HG02870 (cell line): ENCODE data around the gene PTGER2.

ENCODE experiments used
- ATAC-seq: cut with Tn5 transposase; IDR thresholded peaks from one replicate; pipeline ENCODE4 v1.9.1; 2021; ENCODE audit warnings: mild to moderate bottlenecking, moderate library complexity; ENCODE audit not compliant: unreplicated experiment

Gene PTGER2

GRCh38 chr14:52333823-52334657 lies 19.9 kb downstream of the PTGER2 start:
- ATAC-seq, result no peak

- no peak for ATAC-seq
Observed at GRCh38 chr14:52336241-52336640, 22.1 kb downstream of the PTGER2 start.

DNA sequence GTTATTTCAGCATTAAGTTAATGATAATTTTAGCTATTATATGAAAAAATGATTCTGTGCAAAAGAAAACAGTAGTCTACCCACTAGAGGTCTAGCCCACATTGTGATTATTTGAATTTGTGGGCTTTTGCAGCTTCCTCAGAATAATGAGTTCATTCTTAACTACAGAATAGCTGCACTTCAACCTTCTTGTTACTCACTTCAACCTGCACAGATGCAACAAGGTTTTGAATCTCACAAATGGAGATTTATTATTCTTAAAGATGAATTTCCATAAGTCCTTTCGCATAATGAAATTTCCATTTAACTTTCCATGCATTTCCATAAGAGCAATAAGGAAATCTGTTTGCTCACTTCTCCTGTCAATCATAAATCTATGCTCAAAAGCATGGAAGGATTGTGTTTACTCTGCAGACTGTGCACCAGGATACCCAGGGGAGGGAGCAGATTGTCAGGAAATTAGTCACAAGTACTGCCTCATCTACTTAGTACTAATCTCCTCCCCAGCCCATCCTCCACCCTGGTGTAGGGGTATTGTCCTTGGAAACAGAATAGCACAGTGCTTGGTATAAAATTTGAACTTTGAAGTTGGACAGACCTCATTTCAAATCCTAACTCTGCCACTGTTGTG lies 24.1 kb downstream of the PTGER2 start:
- ATAC-seq, result no peak

GRCh38 chr14:52339262-52339661 lies 25.1 kb downstream of the PTGER2 start:
- ATAC-seq, result no peak

DNA sequence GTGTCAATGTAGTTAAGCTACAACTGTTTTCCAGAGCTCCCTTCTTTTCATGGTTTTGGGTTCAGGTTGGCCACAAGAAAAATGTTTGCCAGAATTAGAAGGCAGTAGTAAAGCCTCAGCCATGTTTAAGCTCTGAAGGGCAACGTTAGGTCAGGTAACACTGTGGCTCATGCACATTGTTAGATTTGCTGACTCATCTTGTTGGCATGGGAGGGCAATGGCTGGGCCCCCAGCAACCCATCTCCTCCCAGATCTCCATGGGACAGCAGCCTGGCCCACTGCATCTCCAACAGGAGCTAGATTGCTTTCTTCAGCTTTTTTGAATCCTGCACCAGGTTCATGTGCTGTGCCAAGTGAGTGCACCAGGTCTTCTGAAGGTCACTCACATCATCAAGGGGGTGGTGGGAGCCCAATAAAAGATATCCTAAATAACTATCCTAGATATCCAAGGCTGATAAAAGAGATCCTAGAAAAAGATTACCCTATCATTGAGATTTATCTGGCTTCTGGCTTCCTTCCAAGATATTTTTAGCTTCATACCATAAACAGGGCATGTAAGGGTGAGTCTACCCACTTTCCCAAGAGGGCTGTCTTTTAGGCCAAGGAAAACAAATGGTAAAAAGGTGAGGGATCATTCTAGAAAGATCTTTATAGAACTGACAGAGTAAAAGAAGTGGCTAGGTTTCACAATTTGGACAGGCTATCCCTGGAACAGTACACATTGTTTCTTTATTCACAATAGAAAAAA lies 28.9 kb downstream of the PTGER2 start:
- no peak for ATAC-seq

DNA sequence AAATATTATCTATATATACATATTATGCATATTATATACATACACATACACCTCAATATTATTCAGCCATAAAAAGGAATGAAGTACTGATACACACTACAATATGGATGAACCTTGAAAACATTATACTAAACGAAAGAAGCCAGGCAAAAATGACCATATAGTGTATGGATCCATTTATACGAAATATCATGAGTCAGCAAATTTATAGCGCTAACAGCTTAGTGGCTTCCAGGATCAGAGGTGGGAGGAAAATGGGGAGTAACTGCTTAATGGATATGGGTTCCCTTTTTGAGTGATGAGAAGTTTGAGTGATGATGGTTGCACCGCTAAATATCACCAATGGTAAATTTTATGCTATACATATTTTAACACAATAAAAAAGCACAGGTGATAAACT lies 32.7 kb downstream of the PTGER2 start:
- ATAC-seq, result no peak

GRCh38 chr14:52348279-52348678 lies 34.2 kb downstream of the PTGER2 start:
- no peak for ATAC-seq

DNA sequence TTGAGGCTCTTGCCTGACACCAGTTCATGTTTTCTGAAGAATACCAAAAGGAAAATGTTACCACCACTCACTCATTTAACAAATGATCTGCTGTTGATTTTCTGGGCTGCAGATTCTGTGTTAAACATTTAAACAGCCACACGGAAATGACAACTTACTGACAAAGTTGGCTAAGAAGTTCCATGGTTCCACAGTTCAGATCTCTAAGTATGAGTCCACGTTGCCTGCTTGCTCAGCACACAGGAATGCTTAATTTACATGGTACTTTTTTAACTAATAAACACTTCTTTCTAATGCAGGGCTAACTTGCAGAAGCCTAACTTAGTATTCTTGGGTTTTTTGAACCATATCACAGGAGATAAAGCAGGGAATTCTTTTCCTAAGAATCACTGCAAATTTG lies 34.7 kb downstream of the PTGER2 start:
- ATAC-seq, result no peak

- ATAC-seq, result no peak
Observed at GRCh38 chr14:52349731-52350130, 35.6 kb downstream of the PTGER2 start.

DNA sequence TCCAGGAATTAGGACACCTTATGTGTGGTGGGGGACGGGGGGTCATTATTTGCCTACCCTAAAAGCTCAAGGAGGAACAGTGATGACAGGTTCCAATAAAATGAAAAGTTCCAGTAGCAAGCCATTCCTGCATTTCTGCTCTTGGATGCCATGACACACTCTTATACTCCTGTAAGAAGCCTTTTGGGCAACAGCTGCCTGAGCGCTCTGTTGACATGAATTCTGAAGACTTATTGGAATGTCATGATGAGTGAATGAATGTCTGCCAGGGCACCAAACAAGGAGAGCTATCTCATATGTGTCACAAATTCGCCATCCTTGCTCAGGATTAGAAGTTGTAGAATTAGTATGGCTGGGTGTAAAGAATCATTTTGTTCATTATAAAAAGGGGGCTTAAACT lies 36.3 kb downstream of the PTGER2 start:
- ATAC-seq, result no peak

DNA sequence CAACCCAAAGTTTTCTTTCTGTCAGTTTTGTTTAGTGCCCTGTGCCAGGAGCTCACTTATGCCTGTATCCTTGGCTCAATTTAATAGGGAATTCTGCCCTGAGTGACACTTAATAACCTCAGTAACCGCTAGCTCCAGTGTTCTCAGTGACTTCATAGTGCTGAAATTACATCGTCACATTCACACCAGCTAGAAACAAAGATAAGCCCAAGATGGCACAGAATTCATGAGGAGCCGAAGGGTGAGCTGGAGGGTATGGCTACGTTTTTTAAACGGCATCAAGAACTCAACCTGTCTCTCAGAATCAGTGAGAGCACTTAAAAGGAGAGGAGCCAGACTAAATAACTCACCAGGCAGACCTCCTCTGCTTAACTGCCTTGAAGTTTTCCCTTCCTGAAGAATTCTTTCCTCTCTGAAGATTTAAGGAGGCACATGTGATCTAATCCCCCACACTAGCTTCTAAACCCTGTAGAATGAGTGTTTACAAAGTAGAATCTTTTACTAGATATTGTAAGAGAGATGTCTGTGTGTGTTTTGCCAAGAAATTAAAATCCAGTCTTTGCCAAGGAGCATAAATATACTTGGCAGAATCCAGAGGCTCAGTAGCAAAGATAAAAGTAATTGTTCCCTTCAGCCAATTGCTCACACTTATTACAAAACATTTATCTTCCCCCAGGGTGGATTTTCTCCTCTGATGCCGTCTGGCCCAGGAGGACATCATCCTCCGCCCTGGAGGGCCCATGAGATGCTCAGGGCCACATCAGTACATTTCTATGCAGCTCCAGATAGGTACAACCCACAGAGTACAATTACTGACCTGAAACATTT lies 37.3 kb downstream of the PTGER2 start:
- ATAC-seq, result no peak

DNA sequence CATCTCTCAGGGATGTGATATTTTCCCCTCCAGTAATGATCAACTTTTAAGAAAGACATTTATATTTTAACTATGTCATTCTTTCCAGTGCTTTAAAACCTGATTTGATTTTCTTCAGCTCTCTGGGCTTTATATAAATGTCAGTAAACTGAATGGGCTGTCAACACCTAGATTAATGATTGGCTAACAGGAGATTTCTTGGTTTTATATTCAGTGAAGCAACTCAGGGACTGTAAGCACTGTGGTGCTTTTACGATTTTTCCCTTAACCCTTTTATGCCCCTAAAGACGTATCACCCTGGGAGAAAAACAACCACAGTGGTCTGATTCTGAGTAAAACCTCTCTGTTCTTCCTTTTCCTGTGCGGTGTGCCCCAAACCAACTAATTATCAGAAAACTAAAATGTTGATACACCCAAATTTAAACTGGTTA lies 38.0 kb downstream of the PTGER2 start:
- ATAC-seq, result no peak

DNA sequence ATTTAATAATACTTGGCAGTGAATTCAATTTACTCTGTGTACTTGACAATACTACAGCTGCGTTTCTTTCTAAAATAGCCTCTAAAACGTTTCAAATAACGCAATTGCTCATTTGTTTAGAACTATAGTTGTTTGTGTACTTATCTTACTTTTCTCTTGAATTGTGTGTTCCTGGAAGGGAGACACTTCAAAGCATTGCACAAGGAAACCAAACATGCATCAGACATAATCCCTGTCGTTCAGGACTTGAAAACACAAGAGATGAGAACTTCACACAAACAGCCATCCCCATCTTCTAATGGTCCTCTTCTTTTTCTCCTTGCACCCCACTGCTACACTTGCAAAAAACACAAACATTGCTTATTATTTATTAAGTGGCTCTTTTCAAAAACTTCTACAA lies 38.5 kb downstream of the PTGER2 start:
- ATAC-seq, result no peak

DNA sequence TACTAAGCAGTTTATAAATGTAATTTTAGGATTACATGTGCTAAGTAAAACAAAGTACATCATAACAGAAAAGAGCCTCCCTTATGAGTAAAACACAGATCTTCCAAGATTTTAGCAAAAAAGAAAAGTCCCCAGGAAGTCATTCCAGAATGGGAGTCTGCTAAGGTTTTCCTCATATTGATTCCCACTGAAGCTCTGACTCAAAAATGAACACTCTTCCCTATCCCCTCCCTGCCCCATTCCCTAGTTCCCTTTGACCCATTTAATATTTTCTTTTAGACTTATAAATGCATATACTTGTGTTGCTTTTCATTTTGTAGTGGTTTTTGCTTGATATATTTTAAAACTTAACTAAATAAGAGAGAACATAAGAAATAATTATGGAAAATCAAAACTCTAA lies 40.1 kb downstream of the PTGER2 start:
- ATAC-seq, result no peak

DNA sequence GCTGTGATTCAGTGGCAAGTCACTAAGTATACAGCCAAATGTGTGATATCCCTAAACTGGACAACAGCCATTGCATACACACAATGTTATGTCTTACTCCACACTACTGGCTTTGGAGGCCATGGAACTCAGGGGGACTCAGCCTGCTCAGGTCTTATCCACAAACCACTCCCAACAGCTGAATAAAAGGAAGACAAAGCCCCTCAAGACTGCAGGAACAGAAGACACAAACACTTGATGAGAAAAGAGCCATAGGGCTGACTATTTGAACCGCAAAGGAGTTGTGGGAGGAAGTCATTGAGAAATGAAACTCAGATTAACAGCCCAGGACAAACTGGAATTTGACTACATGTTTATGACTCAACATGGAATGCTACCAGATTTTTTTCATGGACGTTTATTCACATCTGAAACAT lies 40.9 kb downstream of the PTGER2 start:
- ATAC-seq, result no peak

GRCh38 chr14:52355526-52355925 lies 41.4 kb downstream of the PTGER2 start:
- ATAC-seq, result no peak

GRCh38 chr14:52356025-52356424 lies 41.9 kb downstream of the PTGER2 start:
- ATAC-seq, result no peak

DNA sequence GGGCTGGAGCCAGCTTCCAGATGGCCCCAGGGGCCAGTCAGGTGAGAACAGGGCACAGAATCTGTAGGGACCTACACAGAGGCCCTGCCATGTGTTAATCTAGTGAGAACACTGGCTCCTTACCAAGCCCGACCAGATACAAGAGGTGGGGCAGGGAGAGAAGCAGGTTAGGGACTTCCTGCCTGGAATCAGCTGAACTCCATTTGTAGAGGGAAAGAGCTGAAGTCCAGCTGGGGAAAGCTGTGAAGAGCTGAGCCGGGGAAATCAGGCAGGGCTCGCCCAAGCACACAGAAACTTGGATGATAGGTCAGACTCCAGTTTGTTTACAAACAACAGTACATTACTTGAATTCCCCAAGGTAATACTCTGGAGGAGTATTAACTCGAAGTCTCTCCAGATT lies 46.7 kb downstream of the PTGER2 start:
- ATAC-seq, result no peak

- no peak for ATAC-seq
Observed at GRCh38 chr14:52363041-52363704, 49.1 kb downstream of the PTGER2 start.

DNA sequence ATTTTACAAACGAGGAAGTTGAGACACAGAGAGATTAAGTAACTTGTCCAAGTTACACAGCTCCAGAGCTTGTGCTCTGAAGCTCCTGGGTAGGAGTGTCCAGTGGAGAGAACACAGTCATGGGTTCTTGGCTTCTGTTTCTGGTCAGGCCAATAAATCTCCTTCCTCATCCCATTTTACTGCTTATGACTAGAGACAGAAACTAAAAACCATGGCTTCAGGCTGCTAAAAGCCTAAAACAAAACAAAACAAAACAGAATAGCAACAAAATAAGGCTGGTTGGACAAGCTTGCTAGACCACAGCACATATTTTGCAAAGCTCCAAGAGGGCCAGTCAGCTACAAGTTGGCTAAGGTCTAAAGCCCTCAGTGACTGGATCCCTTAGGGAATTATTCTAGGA lies 49.8 kb downstream of the PTGER2 start:
- ATAC-seq, result no peak
